Parathyroid adenoma (tissue), 2 donors: ENCODE results near the gene NBEAL1.
"Not testable (repeated sequence)": the region's sequence is repeated elsewhere in the genome, so short reads cannot be mapped to it uniquely, and the experiment has no call there.

Source experiments
- H2AFZ ChIP-seq: fragments of 300-600 bp; sonication (generic); one replicate; pipeline ENCODE4 v1.7.0; 2017; ENCODE audit warnings: antibody characterized with exemption, mild to moderate bottlenecking
- H3K27ac ChIP-seq: fragments of 300-600 bp; sonication (generic); one replicate; pipeline ENCODE4 v1.7.0; 2017
- H3K27me3 ChIP-seq: fragments of 300-600 bp; sonication (generic); one replicate; pipeline ENCODE4 v1.7.0; 2017; ENCODE audit warnings: low read length; ENCODE audit not compliant: control insufficient read depth, insufficient read depth
- H3K36me3 ChIP-seq: fragments of 300-600 bp; sonication (generic); one replicate; pipeline ENCODE4 v1.7.0; 2017; ENCODE audit warnings: low read length; ENCODE audit not compliant: control insufficient read depth, insufficient read depth
- H3K4me1 ChIP-seq: fragments of 300-600 bp; sonication (generic); one replicate; pipeline ENCODE4 v1.7.0; 2017; ENCODE audit warnings: control low read depth
- H3K4me2 ChIP-seq: fragments of 300-600 bp; sonication (generic); one replicate; pipeline ENCODE4 v1.7.0; 2017; ENCODE audit warnings: low read length
- H3K4me3 ChIP-seq: fragments of 300-600 bp; sonication (generic); one replicate; pipeline ENCODE4 v1.7.0; 2017; ENCODE audit warnings: low read depth, low read length
- H3K79me2 ChIP-seq: fragments of 300-600 bp; sonication (generic); one replicate; pipeline ENCODE4 v1.7.0; 2017; ENCODE audit warnings: control low read depth
- H3K9ac ChIP-seq: fragments of 300-600 bp; sonication (generic); one replicate; pipeline ENCODE4 v1.7.0; 2017; ENCODE audit warnings: mild to moderate bottlenecking
- H3K9me3 ChIP-seq: fragments of 300-600 bp; sonication (generic); one replicate; pipeline ENCODE4 v1.7.0; 2017; ENCODE audit warnings: low read length; ENCODE audit not compliant: control insufficient read depth
- TF ChIP-seq, protein P1 (sequence below): fragments of 300-600 bp; sonication (generic); IDR thresholded peaks from one replicate; pipeline ENCODE4 v1.7.0; 2017; ENCODE audit warnings: antibody characterized with exemption, mild to moderate bottlenecking
- donor health status: primary hyperparathyroidism.

Gene NBEAL1

DNA sequence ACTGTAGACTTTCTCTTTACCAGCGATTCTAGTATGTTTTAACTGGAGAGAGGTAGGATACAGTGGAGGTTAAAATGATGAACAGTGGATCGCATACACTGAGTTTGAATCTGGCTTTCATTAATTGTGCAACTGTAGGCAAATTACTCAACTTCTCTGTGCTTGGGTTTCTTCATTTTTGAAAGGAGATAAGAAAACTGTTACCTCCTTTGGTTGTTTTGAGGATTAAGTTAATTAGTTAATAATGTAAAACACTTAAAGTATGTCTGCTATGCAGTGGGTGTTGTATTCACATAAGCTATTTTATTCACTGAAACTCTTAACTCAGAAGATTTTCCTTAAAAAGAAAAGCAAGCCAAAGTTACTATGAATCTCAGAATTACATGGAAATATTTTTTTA is 112.3 kb downstream of the NBEAL1 start:
- Histone ChIP-seq H3K4me2 (no peak overlapping the region), H2AFZ (no peak overlapping the region), H3K9ac (no peak overlapping the region), H3K36me3 (no peaks in the 10 kb centered on the region), H3K27ac (no peak overlapping the region), H3K4me3 (no peak overlapping the region), H3K4me1 (no peaks in the 10 kb centered on the region), H3K27me3 (no peaks in the 10 kb centered on the region), H3K79me2 (no peaks in the 10 kb centered on the region), H3K9me3 (no peaks in the 10 kb centered on the region)
- TF ChIP-seq, protein P1, sequence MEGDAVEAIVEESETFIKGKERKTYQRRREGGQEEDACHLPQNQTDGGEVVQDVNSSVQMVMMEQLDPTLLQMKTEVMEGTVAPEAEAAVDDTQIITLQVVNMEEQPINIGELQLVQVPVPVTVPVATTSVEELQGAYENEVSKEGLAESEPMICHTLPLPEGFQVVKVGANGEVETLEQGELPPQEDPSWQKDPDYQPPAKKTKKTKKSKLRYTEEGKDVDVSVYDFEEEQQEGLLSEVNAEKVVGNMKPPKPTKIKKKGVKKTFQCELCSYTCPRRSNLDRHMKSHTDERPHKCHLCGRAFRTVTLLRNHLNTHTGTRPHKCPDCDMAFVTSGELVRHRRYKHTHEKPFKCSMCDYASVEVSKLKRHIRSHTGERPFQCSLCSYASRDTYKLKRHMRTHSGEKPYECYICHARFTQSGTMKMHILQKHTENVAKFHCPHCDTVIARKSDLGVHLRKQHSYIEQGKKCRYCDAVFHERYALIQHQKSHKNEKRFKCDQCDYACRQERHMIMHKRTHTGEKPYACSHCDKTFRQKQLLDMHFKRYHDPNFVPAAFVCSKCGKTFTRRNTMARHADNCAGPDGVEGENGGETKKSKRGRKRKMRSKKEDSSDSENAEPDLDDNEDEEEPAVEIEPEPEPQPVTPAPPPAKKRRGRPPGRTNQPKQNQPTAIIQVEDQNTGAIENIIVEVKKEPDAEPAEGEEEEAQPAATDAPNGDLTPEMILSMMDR, result no peak

DNA sequence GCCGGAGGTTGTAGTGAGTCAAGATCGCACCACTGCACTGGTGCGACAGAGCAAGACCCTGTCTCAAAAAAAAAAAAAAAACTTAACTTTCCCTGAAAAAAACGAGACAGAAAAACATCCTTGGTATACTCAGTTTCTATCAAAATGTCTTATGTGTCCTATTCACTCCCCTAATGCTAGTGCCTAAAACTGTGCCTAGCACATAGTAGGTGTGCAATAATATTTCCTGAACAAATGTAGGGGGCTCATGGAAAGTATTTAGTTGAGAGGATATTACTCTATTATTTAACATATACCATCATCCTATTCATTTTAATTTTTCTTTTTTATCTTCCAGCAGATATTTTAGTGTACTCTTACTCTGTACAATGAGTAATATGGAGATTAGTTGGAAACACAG is 120.4 kb downstream of the NBEAL1 start:
- Histone ChIP-seq H3K9me3 (no peaks in the 10 kb centered on the region), H3K4me3 (no peak overlapping the region), H3K27ac (no peak overlapping the region), H3K36me3 (no peaks in the 10 kb centered on the region), H2AFZ (no peak overlapping the region), H3K9ac (no peak overlapping the region), H3K27me3 (no peaks in the 10 kb centered on the region), H3K4me1 (no peaks in the 10 kb centered on the region), H3K4me2 (no peak overlapping the region), H3K79me2 (no peaks in the 10 kb centered on the region)
- TF ChIP-seq, protein P1, result no peak

DNA sequence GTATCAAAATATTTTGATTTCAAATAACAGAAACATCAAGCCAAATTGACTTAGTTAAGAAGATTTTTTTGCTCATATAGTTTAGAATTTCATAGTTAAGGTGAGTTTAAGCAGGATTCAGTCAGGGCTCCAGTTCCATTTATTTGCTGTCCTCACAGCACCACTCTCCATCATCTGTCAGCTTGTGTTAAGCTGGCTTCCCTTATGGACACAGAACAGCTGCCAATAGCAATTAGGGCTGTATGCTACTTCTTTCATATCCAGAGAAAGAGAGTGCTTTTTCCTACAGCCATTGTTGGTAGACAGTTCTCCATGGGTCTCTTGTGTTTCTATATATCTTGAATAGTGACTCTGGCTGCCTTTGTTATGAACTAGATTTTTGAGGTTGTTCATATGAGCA is 128.7 kb downstream of the NBEAL1 start:
- no peaks in the 10 kb centered on the region for H3K36me3 ChIP-seq
- H3K4me3 ChIP-seq, result no peak overlapping the region
- TF ChIP-seq, protein P1, result no peak
- H3K9ac ChIP-seq, result no peak overlapping the region
- no peaks in the 10 kb centered on the region for H3K9me3 ChIP-seq
- no peak overlapping the region for H2AFZ ChIP-seq
- H3K4me2 ChIP-seq, result no peak overlapping the region
- no peak overlapping the region for H3K27ac ChIP-seq
- no peaks in the 10 kb centered on the region for H3K4me1 ChIP-seq
- H3K27me3 ChIP-seq, result no peaks in the 10 kb centered on the region
- H3K79me2 ChIP-seq, result no peaks in the 10 kb centered on the region

DNA sequence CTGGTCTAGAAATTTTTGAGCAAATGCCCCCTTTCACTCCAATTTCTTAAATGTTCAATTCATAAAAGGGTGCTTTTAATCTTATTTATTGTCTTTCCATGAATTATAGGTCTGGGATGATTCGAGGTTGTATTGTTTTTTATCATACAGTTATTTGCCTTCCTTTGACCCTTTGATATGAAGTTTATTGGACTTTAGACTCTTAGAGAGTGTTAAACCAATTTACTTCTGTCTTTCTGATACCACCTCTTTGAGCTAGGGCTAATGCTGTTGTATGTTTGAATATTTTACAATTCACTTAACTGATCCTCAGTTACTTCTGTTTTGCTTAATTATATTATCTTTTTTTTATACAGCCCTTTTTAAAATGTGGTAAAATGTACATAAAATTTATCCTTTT is 134.5 kb downstream of the NBEAL1 start:
- Histone ChIP-seq H3K36me3 (no peaks in the 10 kb centered on the region), H3K27me3 (no peaks in the 10 kb centered on the region), H3K79me2 (no peaks in the 10 kb centered on the region), H3K4me3 (no peak overlapping the region), H3K27ac (no peak overlapping the region), H3K9ac (no peak overlapping the region), H2AFZ (no peak overlapping the region), H3K9me3 (no peaks in the 10 kb centered on the region), H3K4me1 (no peaks in the 10 kb centered on the region), H3K4me2 (no peak overlapping the region)
- TF ChIP-seq, protein P1, result no peak

DNA sequence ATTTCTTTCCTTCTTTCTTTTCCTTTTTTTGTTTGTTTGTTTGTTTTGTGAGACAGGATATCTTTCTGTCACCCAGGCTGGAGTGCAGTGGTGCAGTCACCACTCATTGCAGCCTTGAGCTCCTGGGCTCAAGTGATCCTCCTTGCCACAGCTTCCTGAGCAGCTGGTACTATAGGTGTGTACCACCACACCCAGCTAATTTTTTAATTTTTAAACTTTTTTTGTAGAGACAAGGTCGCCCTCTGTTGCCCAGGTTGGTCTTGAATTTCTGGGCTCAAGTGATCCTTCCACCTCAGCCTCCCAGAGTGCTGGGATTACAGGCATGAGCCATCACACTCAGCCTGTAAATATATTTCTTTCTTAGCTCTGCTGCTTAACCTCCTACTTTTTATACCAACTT is 140.7 kb downstream of the NBEAL1 start:
- Histone ChIP-seq H3K27ac (no peak overlapping the region), H3K9me3 (no peaks in the 10 kb centered on the region), H3K4me2 (no peak overlapping the region), H3K36me3 (no peaks in the 10 kb centered on the region), H3K4me3 (no peak overlapping the region), H3K4me1 (no peaks in the 10 kb centered on the region), H3K79me2 (no peaks in the 10 kb centered on the region), H3K9ac (no peak overlapping the region), H2AFZ (no peak overlapping the region), H3K27me3 (no peaks in the 10 kb centered on the region)
- TF ChIP-seq, protein P1, result no peak

DNA sequence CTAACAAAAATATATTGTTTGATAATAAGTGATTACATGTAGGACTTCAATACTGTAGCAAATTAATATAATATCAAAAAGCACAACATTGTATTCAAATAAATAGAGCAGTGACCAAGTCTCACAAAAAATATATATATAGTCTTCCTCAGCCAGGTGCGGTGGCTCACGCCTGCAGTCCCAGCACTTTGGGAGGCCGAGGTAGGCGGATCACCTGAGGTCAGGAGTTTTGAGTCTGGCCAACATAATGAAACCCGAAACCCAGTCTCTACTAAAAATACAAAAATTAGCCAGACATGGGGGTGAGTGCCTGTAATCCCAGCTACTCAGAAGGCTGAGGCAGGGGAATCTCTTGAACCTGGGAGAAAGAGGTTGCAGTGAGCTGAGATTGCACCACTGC is 148.0 kb downstream of the NBEAL1 start:
- H3K79me2 ChIP-seq, H3K4me3 ChIP-seq, H3K9me3 ChIP-seq, H3K4me2 ChIP-seq, H2AFZ ChIP-seq, H3K27me3 ChIP-seq, H3K36me3 ChIP-seq, H3K4me1 ChIP-seq, H3K9ac ChIP-seq, H3K27ac ChIP-seq: not testable (repeated sequence)
